Activated CD4-positive, alpha-beta T cell treated with anti-CD3 and anti-CD28 coated beads for 36 hours (primary cell): ENCODE measurements around the gene OR2J3. TPM values are rescaled to one million over a fixed set of nuclear protein-coding genes. Genes with fewer than 3 reads are reported as not detected.
"Not testable (repeated sequence)": the region's sequence is repeated elsewhere in the genome, so short reads cannot be mapped to it uniquely, and the experiment has no call there.

Source experiments
- ATAC-seq: fragments of 200-7000 bp; cut with Tn5 transposase; one replicate; pipeline ENCODE4 v1.10.0; 2021; ENCODE audit warnings: mild to moderate bottlenecking, moderate library complexity
- CTCF ChIA-PET: fragments of 350-600 bp; sonication (Branson Sonifier 250); formaldehyde crosslinking; loops from one replicate; lab custom pipeline; 2021; ENCODE audit warnings: antibody characterized with exemption; lab: Charles Lee
- POLR2A ChIA-PET: fragments of 350-600 bp; sonication (Branson Sonifier 250); formaldehyde crosslinking; loops from one replicate; lab custom pipeline; 2021; ENCODE audit warnings: antibody characterized with exemption, inconsistent platforms; lab: Charles Lee
- DNase-seq: peaks from one replicate; pipeline ENCODE4 v3.0.0-alpha.2; 2020
- H3K27ac Mint-ChIP-seq: one replicate; pipeline ENCODE4 v1.8.0; 2021; ENCODE audit warnings: mixed read lengths
- H3K27me3 Mint-ChIP-seq: one replicate; pipeline ENCODE4 v1.8.0; 2021; ENCODE audit warnings: mixed read lengths
- H3K36me3 Mint-ChIP-seq: one replicate; pipeline ENCODE4 v1.8.0; 2021; ENCODE audit warnings: low read depth, mixed read lengths
- H3K4me1 Mint-ChIP-seq: one replicate; pipeline ENCODE4 v1.8.0; 2021; ENCODE audit warnings: mixed read lengths
- H3K4me3 Mint-ChIP-seq: one replicate; pipeline ENCODE4 v1.8.0; 2021; ENCODE audit warnings: mild to moderate bottlenecking, moderate library complexity, mixed read lengths
- H3K9me3 Mint-ChIP-seq: one replicate; pipeline ENCODE4 v1.8.0; 2021; ENCODE audit warnings: low read depth, mixed read lengths
- intact Hi-C, 2 experiments: fragments of 100-400 bp; cut with DNase I in 1 of 2; cut with micrococcal nuclease in 1 of 2; formaldehyde crosslinking; loops; one replicate each; pipeline versions ENCODE4 v1.14.2 to v1.15.1; 2022 to 2024; cut with DNase I, micrococcal nuclease
- total RNA-seq, 2 experiments: library from RNA; stranded (reverse); gene quantifications; one replicate each; pipeline ENCODE4 v1.2.3, GENCODE V29; 2021

Gene OR2J3
- total RNA-seq: not detected

- ATAC-seq (no peak), DNase-seq (no peak)
- Mint-ChIP-seq H3K27me3 (peaks cover 37% of the 10 kb centered on the region), H3K27ac (no peak within 1 kb of the TSS), H3K9me3 (no peaks in the 10 kb centered on the region), H3K36me3 (no peaks in the 10 kb centered on the region), H3K4me1 (no peaks in the 10 kb centered on the region), H3K4me3 (no peak within 1 kb of the TSS)
- ChIA-PET POLR2A (no interaction called here), CTCF (no interaction called here)
- intact Hi-C loops: no loop called here
These were observed at the start of gene OR2J3 for GRCh38 chr6:29107758-29108157. OR2J3 (plus strand) TSS chr6:29108058; CDS start chr6:29111891, 3,833 bp downstream.

GRCh38 chr6:29071831-29072723 lies 35.8 kb upstream of the OR2J3 start:
- H3K9me3 Mint-ChIP-seq: peaks cover 2% of the 10 kb centered on the region
- DNase-seq (peak; percentile 8), ATAC-seq (peak; percentile 49)
- H3K4me3 Mint-ChIP-seq: no peak overlapping the region
- ChIA-PET CTCF (no interaction called here), POLR2A (no interaction called here)
- H3K4me1 Mint-ChIP-seq: no peaks in the 10 kb centered on the region
- H3K27me3 Mint-ChIP-seq: peaks cover 29% of the 10 kb centered on the region
- intact Hi-C loops: no loop called here
- H3K27ac Mint-ChIP-seq: no peak overlapping the region
- H3K36me3 Mint-ChIP-seq: no peaks in the 10 kb centered on the region

- CTCF ChIA-PET: no interaction called here
- Mint-ChIP-seq H3K9me3 (no peaks in the 10 kb centered on the region), H3K36me3 (no peaks in the 10 kb centered on the region)
These were observed 28.7 kb upstream of the OR2J3 start for GRCh38 chr6:29079203-29079602.

DNA sequence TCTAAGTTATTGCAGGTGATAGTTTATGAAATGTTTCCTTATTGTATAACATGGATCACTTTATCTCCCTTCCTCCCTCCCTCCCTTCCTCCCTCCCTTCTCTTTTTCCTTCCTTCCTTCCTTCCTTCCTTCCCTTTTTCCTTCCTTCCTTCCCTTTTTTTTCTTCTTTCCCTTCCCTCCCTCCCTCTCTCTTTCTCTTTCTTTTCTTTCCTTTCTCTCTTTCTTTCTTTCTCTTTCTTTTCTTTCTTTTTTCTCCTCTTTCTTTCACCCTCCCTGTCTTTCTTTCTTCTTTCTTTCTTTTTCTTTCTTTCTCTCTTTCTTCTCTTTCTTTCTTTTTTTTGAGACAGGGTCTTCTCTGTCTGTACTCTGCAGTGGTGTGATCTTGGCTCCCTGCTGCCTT lies 26.5 kb upstream of the OR2J3 start:
- intact Hi-C loops: no loop called here
- CTCF ChIA-PET: no interaction called here
- ATAC-seq (no peak), DNase-seq (no peak)
- Mint-ChIP-seq H3K36me3 (no peaks in the 10 kb centered on the region), H3K27ac (no peak overlapping the region), H3K4me1 (peaks cover 3% of the 10 kb centered on the region), H3K27me3 (peaks cover 11% of the 10 kb centered on the region), H3K9me3 (no peaks in the 10 kb centered on the region), H3K4me3 (no peak overlapping the region)
- POLR2A ChIA-PET: no interaction called here

More at GRCh38 chr6:29079203-29079602, 28.7 kb upstream of the OR2J3 start:
- no peak overlapping the region for H3K4me3 Mint-ChIP-seq
- intact Hi-C loops: no loop called here
- H3K27me3 Mint-ChIP-seq: peaks cover 9% of the 10 kb centered on the region
- DNase-seq (no peak), ATAC-seq (no peak)
- POLR2A ChIA-PET: no interaction called here
- no peak overlapping the region for H3K27ac Mint-ChIP-seq
- H3K4me1 Mint-ChIP-seq: peaks cover 3% of the 10 kb centered on the region

GRCh38 chr6:29082457-29082856 lies 25.4 kb upstream of the OR2J3 start:
- Mint-ChIP-seq H3K36me3 (no peaks in the 10 kb centered on the region), H3K27me3 (peaks cover 15% of the 10 kb centered on the region), H3K4me1 (peaks cover 3% of the 10 kb centered on the region), H3K27ac (no peak overlapping the region), H3K4me3 (no peak overlapping the region), H3K9me3 (no peaks in the 10 kb centered on the region)
- DNase-seq (no peak), ATAC-seq (no peak)
- intact Hi-C loops: no loop called here
- POLR2A ChIA-PET: no interaction called here
- CTCF ChIA-PET: interaction anchor here (0.7 kb wide), 1 partner anchor 504 kb away, joined by 3 read pairs; no protein-coding TSS in a partner anchor

DNA sequence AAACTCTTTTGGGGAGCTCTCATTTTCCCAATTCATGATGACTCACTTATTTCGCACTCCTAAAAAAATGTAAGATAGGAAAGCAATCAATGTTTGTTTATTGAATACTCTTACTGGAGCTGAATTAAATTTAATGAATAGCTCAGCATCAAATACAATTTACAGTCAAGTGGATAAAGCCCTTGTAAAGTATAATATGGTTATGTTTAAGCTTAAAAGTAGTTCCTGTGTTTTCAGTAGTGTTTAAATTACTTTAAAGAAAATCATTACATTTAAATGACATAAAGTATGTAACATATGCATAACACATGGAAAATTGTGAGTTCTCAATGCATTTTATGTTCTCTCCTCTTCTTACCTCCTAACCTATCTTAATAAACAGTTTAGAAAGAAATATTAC lies 20.6 kb upstream of the OR2J3 start, which contains the start of gene OR2B3:
TSS of gene OR2B3 (minus strand) at position 101 of the 400 bp plus-strand sequence. CDS start at position 36, 65 bp downstream.
- POLR2A ChIA-PET: no interaction called here
- Mint-ChIP-seq H3K4me3 (no peak within 1 kb of the TSS), H3K4me1 (no peaks in the 10 kb centered on the region), H3K27me3 (peaks cover 22% of the 10 kb centered on the region), H3K27ac (no peak within 1 kb of the TSS), H3K9me3 (no peaks in the 10 kb centered on the region), H3K36me3 (no peaks in the 10 kb centered on the region)
- CTCF ChIA-PET: no interaction called here
- intact Hi-C loops: no loop called here
- no peak for DNase-seq
- ATAC-seq: no peak

DNA sequence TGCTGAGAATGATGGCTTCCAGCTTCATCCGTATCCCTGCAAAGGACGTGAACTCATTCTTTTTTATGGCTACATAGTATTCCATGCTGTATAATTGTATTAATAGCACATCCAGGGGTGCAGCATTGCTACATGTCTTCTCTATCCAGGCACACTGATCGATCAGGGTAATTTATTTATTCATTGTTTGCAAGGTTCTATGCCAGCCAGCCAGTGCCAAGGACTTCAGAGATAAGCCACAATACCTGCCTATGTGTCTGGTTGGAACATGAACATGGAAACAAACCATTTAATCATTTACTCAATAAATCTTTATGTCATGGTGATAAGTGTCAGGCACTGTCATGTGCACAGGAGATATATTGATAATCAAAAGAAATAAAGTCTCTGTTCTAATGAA lies 14.9 kb upstream of the OR2J3 start:
- H3K4me1 Mint-ChIP-seq: no peaks in the 10 kb centered on the region
- intact Hi-C loops: no loop called here
- no peak for DNase-seq
- H3K4me3 Mint-ChIP-seq: no peak overlapping the region
- POLR2A ChIA-PET: no interaction called here
- CTCF ChIA-PET: no interaction called here
- no peak for ATAC-seq
- H3K9me3 Mint-ChIP-seq: no peaks in the 10 kb centered on the region
- H3K27ac Mint-ChIP-seq: no peak overlapping the region
- H3K36me3 Mint-ChIP-seq: no peaks in the 10 kb centered on the region
- peaks cover 18% of the 10 kb centered on the region for H3K27me3 Mint-ChIP-seq

DNA sequence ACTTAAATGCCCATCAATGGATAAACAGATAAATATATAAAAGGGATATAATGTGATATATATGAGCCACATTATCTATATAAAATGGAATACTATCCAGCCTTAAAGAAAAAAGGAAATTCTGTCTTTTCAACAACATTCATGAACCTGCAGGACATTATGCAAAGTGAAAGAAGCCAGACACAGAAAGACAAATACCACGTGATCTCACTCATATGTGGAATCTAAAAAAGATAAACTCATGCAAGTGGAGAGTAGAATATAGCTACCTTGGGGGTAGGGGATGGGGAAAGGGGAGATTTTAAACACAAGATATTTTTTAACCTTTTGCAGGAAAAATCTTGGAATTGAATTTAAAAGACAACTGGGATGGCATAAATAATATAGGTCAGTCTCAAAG lies 10.1 kb upstream of the OR2J3 start:
- ATAC-seq (no peak), DNase-seq (no peak)
- POLR2A ChIA-PET: no interaction called here
- H3K4me3 Mint-ChIP-seq: no peak overlapping the region
- intact Hi-C loops: no loop called here
- H3K9me3 Mint-ChIP-seq: no peaks in the 10 kb centered on the region
- no peak overlapping the region for H3K27ac Mint-ChIP-seq
- CTCF ChIA-PET: interaction anchor here (2.3 kb wide), 1 partner anchor 14 kb away, joined by 5 read pairs; no protein-coding TSS in a partner anchor
- no peaks in the 10 kb centered on the region for H3K36me3 Mint-ChIP-seq
- H3K27me3 Mint-ChIP-seq: peaks cover 21% of the 10 kb centered on the region
- no peaks in the 10 kb centered on the region for H3K4me1 Mint-ChIP-seq

- no peak within 1 kb of the TSS for H3K27ac Mint-ChIP-seq
These were observed 8.7 kb upstream of the OR2J3 start, which contains the start of gene OR2J1 for GRCh38 chr6:29099190-29099589. OR2J1 (plus strand) TSS chr6:29099490; CDS start chr6:29100943, 1,453 bp downstream.

DNA sequence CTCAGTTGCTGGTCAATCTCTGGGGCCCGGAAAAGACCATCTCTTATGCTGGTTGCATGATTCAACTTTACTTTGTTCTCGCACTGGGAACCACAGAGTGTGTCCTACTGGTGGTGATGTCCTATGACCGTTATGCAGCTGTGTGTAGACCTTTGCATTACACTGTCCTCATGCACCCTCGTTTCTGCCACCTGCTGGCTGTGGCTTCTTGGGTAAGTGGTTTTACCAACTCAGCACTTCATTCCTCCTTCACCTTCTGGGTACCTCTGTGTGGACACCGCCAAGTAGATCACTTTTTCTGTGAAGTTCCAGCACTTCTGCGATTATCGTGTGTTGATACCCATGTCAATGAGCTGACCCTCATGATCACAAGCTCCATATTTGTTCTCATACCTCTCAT lies 4.3 kb downstream of the OR2J3 start:
- Mint-ChIP-seq H3K36me3 (no peaks in the 10 kb centered on the region), H3K4me1 (no peaks in the 10 kb centered on the region), H3K27me3 (peaks cover 26% of the 10 kb centered on the region), H3K27ac (no peak overlapping the region), H3K4me3 (no peak overlapping the region), H3K9me3 (no peaks in the 10 kb centered on the region)
- ATAC-seq (no peak), DNase-seq (peak; percentile 20)
- POLR2A ChIA-PET: no interaction called here
- intact Hi-C loops: no loop called here
- CTCF ChIA-PET: interaction anchor here (2.1 kb wide), 1 partner anchor 13 kb away, joined by 5 read pairs; the partner anchor contains the start of gene OR2J1

More at GRCh38 chr6:29099190-29099589, 8.7 kb upstream of the OR2J3 start, which contains the start of gene OR2J1:
- intact Hi-C loops: no loop called here
- CTCF ChIA-PET: interaction anchor here (2.3 kb wide), 1 partner anchor 12 kb away, joined by 5 read pairs; no protein-coding TSS in a partner anchor
- DNase-seq: no peak
- Mint-ChIP-seq H3K36me3 (no peaks in the 10 kb centered on the region), H3K27me3 (peaks cover 28% of the 10 kb centered on the region), H3K4me1 (no peaks in the 10 kb centered on the region), H3K9me3 (no peaks in the 10 kb centered on the region), H3K4me3 (no peak within 1 kb of the TSS)
- POLR2A ChIA-PET: no interaction called here
- ATAC-seq: no peak

- ATAC-seq, DNase-seq, CTCF ChIA-PET, H3K27ac Mint-ChIP-seq, H3K4me1 Mint-ChIP-seq, H3K36me3 Mint-ChIP-seq, POLR2A ChIA-PET, H3K9me3 Mint-ChIP-seq, intact Hi-C loops, H3K4me3 Mint-ChIP-seq: not testable (repeated sequence)
- peaks cover 43% of the 10 kb centered on the region for H3K27me3 Mint-ChIP-seq
These were observed 7.1 kb downstream of the OR2J3 start for GRCh38 chr6:29114964-29115363.
